ENCODE measurements around the gene DISC1. TPM values are rescaled to one million over a fixed set of nuclear protein-coding genes. Genes with fewer than 3 reads are reported as not detected.
A peak's percentile ranks its signal among the peaks of the same experiment; 100 is the strongest.

DISC1 gene
- total and polyA plus RNA-seq, 2 of the 13 experiments (the other 11 are each of a cell fraction or from before 2014, with no cell fraction given): 4.2 to 4.6 TPM

- H3K27ac ChIP-seq (ENCODE audit: extremely low read length, insufficient read depth, low read length): no peak overlapping the region
- no peaks in the 10 kb centered on the region for H3K9me3 ChIP-seq (ENCODE audit: low read length)
- H3K27me3 ChIP-seq (ENCODE audit: control insufficient read depth in 1 of 2, insufficient read depth in 2 of 2, low read length in 2 of 2): no peaks in the 10 kb centered on the region; a peak in 1 of 5 replicates
- ChIA-PET POLR2A (no interaction called here), CTCF (ENCODE audit: low intra/inter-chr PET ratio, low total read pairs) (no interaction called here)
- in situ Hi-C loops (cut with HindIII; ENCODE audit: extremely low pct_ligation_motif_present, low pct_unique_long_range_greater_than_20kb): loop anchor here (5.0 kb wide), 1 partner anchor 245 kb away; no protein-coding TSS in a partner anchor
- ATAC-seq: no peak
- TF ChIP-seq KLF6 (CRISPR knock-in tag; IDR thresholded peaks at IDR 0.05) (no peak), ETV6 (CRISPR knock-in tag; conservative IDR thresholded peaks at IDR 0.05) (no peak)
- H3K4me2 ChIP-seq (ENCODE audit: low read depth, low read length): no peak overlapping the region
- 56% methylated on average over 5 of the region's 5 CpGs for WGBS (ENCODE audit: low lambda C conversion rate)
- H3K4me3 ChIP-seq (replicated peaks in 1 of 3; ENCODE audit: insufficient read depth in 1 of 3, low read depth in 2 of 3, low read length in 3 of 3): no peak overlapping the region
- no peak for DNase-seq (ENCODE audit: low spot score)
- FAIRE-seq: no peak
- BruUV-seq (replicated peaks): no TSS peak
- peaks cover 12% of the 10 kb centered on the region; the same call in 1 of the 2 replicates for H3K4me1 ChIP-seq (ENCODE audit: insufficient read depth, low read length)
- H2AFZ ChIP-seq (ENCODE audit: low read length): no peak overlapping the region
- intact Hi-C loops (cut with micrococcal nuclease; ENCODE audit: unreplicated experiment): no loop called here
- no peaks in the 10 kb centered on the region for H4K20me1 ChIP-seq (ENCODE audit: insufficient read depth, low read length)
- H3K36me3 ChIP-seq (replicated peaks in 1 of 2; ENCODE audit: control insufficient read depth in 1 of 2, insufficient read depth in 2 of 2, low read length in 2 of 2): no peaks in the 10 kb centered on the region
- H3K9ac ChIP-seq (ENCODE audit: insufficient read depth, low read depth, low read length): no peak overlapping the region
- no peaks in the 10 kb centered on the region for H3K79me2 ChIP-seq (ENCODE audit: insufficient read depth, low read length)
Measured at GRCh38 chr1:231601824-231602672, 24.5 kb upstream of the DISC1 start.

GRCh38 chr1:231602673-231602984 is 24.0 kb upstream of the DISC1 start:
- H3K9me3 ChIP-seq (ENCODE audit: low read length): no peaks in the 10 kb centered on the region
- ATAC-seq: no peak
- no peak for TF ChIP-seq MTF2 (CRISPR knock-in tag; IDR thresholded peaks at IDR 0.05; ENCODE audit: borderline replicate concordance)
- H2AFZ ChIP-seq (ENCODE audit: low read length): no peak overlapping the region
- peaks cover 12% of the 10 kb centered on the region; the same call in 1 of the 2 replicates for H3K4me1 ChIP-seq (ENCODE audit: insufficient read depth, low read length)
- CTCF ChIA-PET (ENCODE audit: low intra/inter-chr PET ratio, low total read pairs): interaction anchor here (2.0 kb wide), 1 partner anchor 245 kb away, joined by 15 read pairs; no protein-coding TSS in a partner anchor
- WGBS (ENCODE audit: low lambda C conversion rate): 66% methylated on average over 4 of the region's 4 CpGs
- DNase-seq (ENCODE audit: low spot score): no peak
- H3K27me3 ChIP-seq (ENCODE audit: control insufficient read depth in 1 of 2, insufficient read depth in 2 of 2, low read length in 2 of 2): no peaks in the 10 kb centered on the region
- H3K36me3 ChIP-seq (replicated peaks in 1 of 2; ENCODE audit: control insufficient read depth in 1 of 2, insufficient read depth in 2 of 2, low read length in 2 of 2): no peaks in the 10 kb centered on the region
- intact Hi-C loops (cut with micrococcal nuclease; ENCODE audit: unreplicated experiment): no loop called here
- POLR2A ChIA-PET: no interaction called here
- H3K4me2 ChIP-seq (ENCODE audit: low read depth, low read length): peak overlapping the region; percentile 98; the same call in 1 of the 2 replicates
- H3K79me2 ChIP-seq (ENCODE audit: insufficient read depth, low read length): no peaks in the 10 kb centered on the region
- H3K4me3 ChIP-seq (replicated peaks in 1 of 3; ENCODE audit: insufficient read depth in 1 of 3, low read depth in 2 of 3, low read length in 3 of 3): peak overlapping the region in 1 of 3 experiments; percentile 75; a peak in 1 of 6 replicates
- no peak overlapping the region for H3K27ac ChIP-seq (ENCODE audit: extremely low read length, insufficient read depth, low read length)
- H4K20me1 ChIP-seq (ENCODE audit: insufficient read depth, low read length): no peaks in the 10 kb centered on the region
- no TSS peak for BruUV-seq (replicated peaks)
- no peak for FAIRE-seq
- in situ Hi-C loops (cut with HindIII; ENCODE audit: extremely low pct_ligation_motif_present, low pct_unique_long_range_greater_than_20kb): loop anchor here (5.0 kb wide), 1 partner anchor 245 kb away; no protein-coding TSS in a partner anchor
- no peak overlapping the region for H3K9ac ChIP-seq (ENCODE audit: insufficient read depth, low read depth, low read length)
